IPS DF 6.9 (cell line): ENCODE measurements around the gene TPST1.
"Not testable (repeated sequence)": the region's sequence is repeated elsewhere in the genome, so short reads cannot be mapped to it uniquely, and the experiment has no call there.

Experiments
- DNase-seq: peaks from one replicate; pipeline ENCODE4 v3.0.0-alpha.2; 2013; ENCODE audit warnings: low read depth, low spot score
- H3K27ac ChIP-seq: one replicate; pipeline ENCODE4 v1.5.1; 2013; ENCODE audit warnings: low read length, control low read depth
- H3K27me3 ChIP-seq: 2 replicates; pipeline ENCODE4 v1.6.1; 2013; ENCODE audit warnings: mild to moderate bottlenecking, low read length; ENCODE audit not compliant: control insufficient read depth, insufficient read depth
- H3K36me3 ChIP-seq: 2 replicates; pipeline ENCODE4 v1.6.1; 2013; ENCODE audit warnings: low read length; ENCODE audit not compliant: control insufficient read depth, insufficient read depth
- H3K4me1 ChIP-seq: 2 replicates; pipeline ENCODE4 v1.6.1; 2013; ENCODE audit warnings: low read length; ENCODE audit not compliant: control insufficient read depth, insufficient read depth
- H3K4me3 ChIP-seq: 2 replicates; pipeline ENCODE4 v1.5.1; 2013; ENCODE audit warnings: mild to moderate bottlenecking, low read length
- H3K9me3 ChIP-seq: 2 replicates; pipeline ENCODE4 v1.6.1; 2013; ENCODE audit warnings: low read length, inconsistent platforms; ENCODE audit not compliant: control insufficient read depth, insufficient read depth
- WGBS: extraction: QIAGEN DNeasy Blood & Tissue Kit; methylation state at CpG from one replicate; pipeline ENCODE4 v1.1.7; 2013; ENCODE audit warnings: mixed read lengths, missing lambda C conversion rate; ENCODE audit not compliant: insufficient read length, insufficient coverage; 5-methylcytosine and 5-hydroxymethylcytosine counted together

Gene TPST1

GRCh38 chr7:66307591-66308215, 102.6 kb downstream of the TPST1 start:
- no CpG with 5 or more reads among the region's 5 CpGs for WGBS
- H3K4me3 ChIP-seq: no peak overlapping the region
- no peak overlapping the region for H3K27ac ChIP-seq
- no peaks in the 10 kb centered on the region for H3K4me1 ChIP-seq
- no peak for DNase-seq
- H3K36me3 ChIP-seq: no peaks in the 10 kb centered on the region
- H3K27me3 ChIP-seq: no peaks in the 10 kb centered on the region
- H3K9me3 ChIP-seq: no peaks in the 10 kb centered on the region

- Histone ChIP-seq H3K27ac (no peak overlapping the region), H3K4me3 (no peak overlapping the region), H3K4me1 (no peaks in the 10 kb centered on the region), H3K27me3 (no peaks in the 10 kb centered on the region), H3K9me3 (no peaks in the 10 kb centered on the region), H3K36me3 (no peaks in the 10 kb centered on the region)
- WGBS: no CpG with 5 or more reads among the region's 3 CpGs
- no peak for DNase-seq
Measured at GRCh38 chr7:66308411-66308810, 103.3 kb downstream of the TPST1 start.

GRCh38 chr7:66310620-66311019, 105.5 kb downstream of the TPST1 start:
- Histone ChIP-seq H3K9me3 (no peaks in the 10 kb centered on the region), H3K27ac (no peak overlapping the region), H3K27me3 (no peaks in the 10 kb centered on the region), H3K4me3 (no peak overlapping the region), H3K4me1 (no peaks in the 10 kb centered on the region; the same call in 1 of the 2 replicates), H3K36me3 (no peaks in the 10 kb centered on the region)
- no CpG with 5 or more reads among the region's 2 CpGs for WGBS
- DNase-seq: no peak

- Histone ChIP-seq H3K4me3 (no peak overlapping the region), H3K27ac (no peak overlapping the region), H3K36me3 (no peaks in the 10 kb centered on the region), H3K4me1 (no peaks in the 10 kb centered on the region; the same call in 1 of the 2 replicates), H3K9me3 (no peaks in the 10 kb centered on the region), H3K27me3 (no peaks in the 10 kb centered on the region)
- no CpG with 5 or more reads among the region's 8 CpGs for WGBS
- DNase-seq: no peak
Measured at GRCh38 chr7:66313886-66314568, 108.9 kb downstream of the TPST1 start.

GRCh38 chr7:66315192-66315591, 110.1 kb downstream of the TPST1 start:
- no peak for DNase-seq
- WGBS: no CpG with 5 or more reads among the region's 4 CpGs
- no peaks in the 10 kb centered on the region; the same call in 1 of the 2 replicates for H3K4me1 ChIP-seq

GRCh38 chr7:66319407-66319979, 114.4 kb downstream of the TPST1 start:
- Histone ChIP-seq H3K4me3 (no peak overlapping the region), H3K36me3 (no peaks in the 10 kb centered on the region), H3K27me3 (no peaks in the 10 kb centered on the region), H3K27ac (no peak overlapping the region), H3K9me3 (no peaks in the 10 kb centered on the region), H3K4me1 (no peaks in the 10 kb centered on the region; the same call in 1 of the 2 replicates)
- DNase-seq: no peak
- no CpG with 5 or more reads among the region's 1 CpG for WGBS

More at GRCh38 chr7:66315192-66315591, 110.1 kb downstream of the TPST1 start:
- Histone ChIP-seq H3K4me3 (no peak overlapping the region), H3K27ac (no peak overlapping the region), H3K9me3 (no peaks in the 10 kb centered on the region), H3K27me3 (no peaks in the 10 kb centered on the region), H3K36me3 (no peaks in the 10 kb centered on the region)

GRCh38 chr7:66321283-66321682, 116.1 kb downstream of the TPST1 start:
- no peaks in the 10 kb centered on the region for H3K9me3 ChIP-seq
- no peaks in the 10 kb centered on the region for H3K27me3 ChIP-seq
- H3K4me1 ChIP-seq: no peaks in the 10 kb centered on the region
- DNase-seq: no peak
- H3K27ac ChIP-seq: no peak overlapping the region
- no peaks in the 10 kb centered on the region for H3K36me3 ChIP-seq
- H3K4me3 ChIP-seq: no peak overlapping the region

GRCh38 chr7:66323114-66323796, 118.1 kb downstream of the TPST1 start:
- Histone ChIP-seq H3K27ac (no peak overlapping the region), H3K27me3 (no peaks in the 10 kb centered on the region), H3K4me1 (no peaks in the 10 kb centered on the region), H3K36me3 (no peaks in the 10 kb centered on the region), H3K9me3 (no peaks in the 10 kb centered on the region), H3K4me3 (no peak overlapping the region)
- WGBS: no CpG with 5 or more reads among the region's 6 CpGs
- DNase-seq: no peak

GRCh38 chr7:66324985-66325384, 119.9 kb downstream of the TPST1 start:
- not testable (repeated sequence) for H3K36me3 ChIP-seq, DNase-seq, H3K27me3 ChIP-seq, H3K9me3 ChIP-seq, H3K4me1 ChIP-seq, H3K4me3 ChIP-seq, H3K27ac ChIP-seq
- whole genome bisulfite sequencing: no CpG with 5 or more reads among the region's 6 CpGs

- H3K27ac ChIP-seq: no peak overlapping the region
- no peaks in the 10 kb centered on the region for H3K36me3 ChIP-seq
- no peak overlapping the region for H3K4me3 ChIP-seq
- no peaks in the 10 kb centered on the region for H3K9me3 ChIP-seq
- no peaks in the 10 kb centered on the region for H3K27me3 ChIP-seq
- WGBS: no CpG with 5 or more reads among the region's 1 CpG
- no peaks in the 10 kb centered on the region for H3K4me1 ChIP-seq
- DNase-seq: no peak
Measured at GRCh38 chr7:66326501-66327215, 121.5 kb downstream of the TPST1 start.
